GM19468 (cell line): ENCODE results near the gene MAK.
"Not testable (repeated sequence)": the region's sequence is repeated elsewhere in the genome, so short reads cannot be mapped to it uniquely, and the experiment has no call there.

Experiments used
- ATAC-seq: cut with Tn5 transposase; IDR thresholded peaks from one replicate; pipeline ENCODE4 v1.9.1; 2021; ENCODE audit warnings: mild to moderate bottlenecking, moderate library complexity, moderate number of reproducible peaks; ENCODE audit not compliant: unreplicated experiment; ENCODE audit errors: extremely low read depth

The MAK gene

GRCh38 chr6:10793695-10794094 lies 44.6 kb downstream of the MAK start:
- ATAC-seq = no peak

- ATAC-seq = no peak
These were observed 45.3 kb downstream of the MAK start for GRCh38 chr6:10793035-10793434.

GRCh38 chr6:10792101-10792500 lies 46.2 kb downstream of the MAK start:
- ATAC-seq = no peak

- ATAC-seq = no peak
These were observed 46.7 kb downstream of the MAK start for GRCh38 chr6:10791673-10792072.

DNA sequence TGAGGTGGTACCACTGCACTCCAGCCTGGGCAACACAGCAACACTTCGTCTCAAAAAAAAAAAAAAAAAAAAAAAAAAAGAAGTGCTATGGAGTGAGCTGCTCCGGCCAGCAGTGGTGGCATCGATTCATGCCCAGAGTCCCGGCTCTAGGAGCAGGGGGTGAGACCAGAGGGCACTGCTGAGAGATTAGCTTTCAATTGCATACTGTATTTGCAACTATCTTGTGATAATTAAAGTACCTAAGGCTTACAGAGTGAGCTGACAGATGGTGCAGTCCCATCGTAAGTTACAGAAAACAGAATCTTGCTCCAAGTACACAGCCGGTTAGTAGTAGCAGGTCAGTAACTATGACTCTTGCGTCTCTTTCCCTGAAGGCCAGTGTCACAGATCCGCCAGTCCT lies 59.3 kb downstream of the MAK start:
- no peak for ATAC-seq

GRCh38 chr6:10778230-10778629 lies 60.1 kb downstream of the MAK start:
- no peak for ATAC-seq

GRCh38 chr6:10771371-10771894 lies 66.9 kb downstream of the MAK start:
- no peak for ATAC-seq

DNA sequence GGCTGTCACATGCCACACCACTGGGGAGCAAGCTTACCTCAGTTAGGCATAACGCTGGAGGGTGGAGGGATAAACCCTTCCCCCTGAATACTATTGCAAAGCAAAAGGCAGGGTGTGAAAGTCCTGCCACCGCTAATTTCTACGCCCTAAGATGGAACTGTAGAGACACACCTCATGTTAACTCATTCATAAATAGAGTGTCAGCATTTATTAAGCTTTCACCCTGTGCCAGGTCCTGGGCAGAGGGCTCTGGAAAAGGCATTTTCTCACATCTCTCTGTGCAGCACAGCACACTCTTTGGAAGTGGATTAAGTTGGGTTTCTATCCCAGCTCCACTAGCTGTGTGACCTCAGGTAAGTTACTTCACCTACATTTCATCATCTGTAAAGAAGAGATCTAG lies 68.9 kb downstream of the MAK start:
- no peak for ATAC-seq

- no peak for ATAC-seq
These were observed 75.3 kb downstream of the MAK start for GRCh38 chr6:10763006-10763405.

DNA sequence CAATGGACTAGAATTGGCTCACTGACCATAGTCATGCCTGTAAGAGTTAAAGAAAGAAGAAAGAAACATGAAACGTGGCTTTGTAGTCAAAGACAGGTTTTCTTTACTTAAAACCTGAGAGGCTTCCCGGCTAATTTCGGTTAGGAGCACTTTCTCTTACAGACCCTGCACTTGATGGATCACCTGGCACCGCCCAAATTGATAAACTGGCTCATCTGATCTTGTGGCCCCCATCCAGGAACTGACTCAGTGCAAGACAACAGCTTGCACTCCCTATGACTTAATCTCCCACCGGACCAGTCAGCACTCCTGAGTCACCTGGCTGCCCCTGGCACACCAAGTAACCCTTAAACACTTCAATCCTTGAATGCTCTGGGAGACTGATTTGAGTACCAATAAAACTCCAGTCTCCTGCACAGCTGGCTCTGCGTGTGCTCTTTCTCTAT lies 78.4 kb downstream of the MAK start:
- ATAC-seq = no peak

- no peak for ATAC-seq
These were observed 79.0 kb downstream of the MAK start for GRCh38 chr6:10759312-10759839.

GRCh38 chr6:10756085-10756484 lies 82.3 kb downstream of the MAK start:
- no peak for ATAC-seq

GRCh38 chr6:10751757-10752156 lies 86.6 kb downstream of the MAK start:
- not testable (repeated sequence) for ATAC-seq

- not testable (repeated sequence) for ATAC-seq
These were observed 87.8 kb downstream of the MAK start for GRCh38 chr6:10750568-10750967.

DNA sequence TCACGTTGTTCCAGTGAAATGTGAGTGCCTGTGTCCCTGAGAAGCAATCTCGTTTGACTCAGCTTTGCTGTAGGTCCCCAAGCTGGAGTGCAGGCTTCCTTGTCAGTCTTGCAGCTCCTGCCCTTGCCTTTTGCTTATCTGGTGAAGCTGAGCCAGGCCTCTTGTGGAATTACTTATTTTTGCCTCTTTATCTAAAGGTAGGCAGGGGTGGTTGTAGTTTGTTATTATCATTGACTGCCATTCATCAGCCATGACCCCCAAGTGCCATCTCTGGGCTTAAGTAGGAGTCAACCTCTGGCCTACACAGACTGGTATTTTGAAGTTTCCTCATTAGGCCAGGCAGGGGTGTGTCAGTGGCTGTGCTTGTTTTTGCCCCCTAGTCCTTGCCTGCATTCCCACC lies 88.6 kb downstream of the MAK start:
- ATAC-seq = no peak

- ATAC-seq = peak; percentile 86
These were observed 90.9 kb downstream of the MAK start, which contains the start of gene TMEM14B for GRCh38 chr6:10747251-10747972. TMEM14B (plus strand) TSS chr6:10747805; CDS start chr6:10749246, 1,441 bp downstream.

DNA sequence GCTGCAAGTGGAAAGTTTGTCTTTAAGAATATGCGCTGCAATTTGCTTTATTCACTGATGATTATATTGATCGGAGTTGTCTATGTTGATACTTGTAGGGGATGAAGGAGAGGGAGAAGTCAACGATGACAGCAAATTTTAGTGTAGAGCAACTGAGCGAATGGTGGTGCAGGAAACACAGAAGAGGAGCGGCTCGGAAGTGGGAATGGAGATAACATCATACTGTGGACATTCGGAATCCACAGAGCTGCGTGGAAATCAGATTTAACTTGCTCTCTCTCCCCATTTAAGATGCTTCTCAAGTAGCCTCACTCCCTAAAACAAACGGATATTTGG lies 91.5 kb downstream of the MAK start:
- no peak for ATAC-seq

DNA sequence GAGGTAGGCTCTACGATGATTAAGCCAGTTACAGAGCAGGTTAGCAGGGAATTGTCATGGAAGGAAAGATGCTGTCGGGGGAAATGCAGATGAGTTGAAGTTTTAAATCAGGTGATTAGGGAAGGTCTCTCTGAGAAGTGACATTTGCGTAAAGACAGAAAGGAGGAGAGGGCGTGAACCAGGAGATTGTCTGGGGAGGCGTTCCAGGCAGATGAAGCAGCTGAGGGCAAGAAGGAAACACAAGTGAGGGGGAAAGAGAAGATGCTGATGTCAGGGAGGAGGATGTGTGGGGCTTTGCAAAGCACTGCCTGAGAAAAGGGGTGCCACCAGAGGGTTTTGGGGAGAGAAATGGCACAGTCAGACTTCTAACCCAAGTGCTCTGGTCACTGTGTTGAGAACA lies 93.2 kb downstream of the MAK start:
- no peak for ATAC-seq

DNA sequence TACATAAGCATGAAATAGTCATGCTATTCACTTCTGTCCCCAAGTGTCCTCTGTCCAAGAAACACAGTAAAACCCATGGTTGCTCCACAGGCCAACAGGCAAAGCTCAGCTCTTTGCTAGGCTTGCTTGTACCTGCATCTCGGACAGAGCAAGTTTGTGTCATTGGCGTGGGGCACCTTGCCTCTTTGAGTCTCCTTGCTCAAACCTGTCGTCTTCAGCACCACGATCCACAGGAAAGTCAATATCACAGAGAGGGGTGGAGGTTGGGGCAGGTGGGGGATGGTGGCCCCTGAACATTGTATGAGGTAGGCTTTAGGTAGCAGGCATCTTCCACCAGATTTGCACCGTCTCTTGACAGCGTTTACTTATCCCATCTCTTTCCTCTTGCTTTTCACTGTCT lies 94.8 kb downstream of the MAK start:
- no peak for ATAC-seq

- ATAC-seq = no peak
These were observed 96.1 kb downstream of the MAK start for GRCh38 chr6:10742251-10742650.

DNA sequence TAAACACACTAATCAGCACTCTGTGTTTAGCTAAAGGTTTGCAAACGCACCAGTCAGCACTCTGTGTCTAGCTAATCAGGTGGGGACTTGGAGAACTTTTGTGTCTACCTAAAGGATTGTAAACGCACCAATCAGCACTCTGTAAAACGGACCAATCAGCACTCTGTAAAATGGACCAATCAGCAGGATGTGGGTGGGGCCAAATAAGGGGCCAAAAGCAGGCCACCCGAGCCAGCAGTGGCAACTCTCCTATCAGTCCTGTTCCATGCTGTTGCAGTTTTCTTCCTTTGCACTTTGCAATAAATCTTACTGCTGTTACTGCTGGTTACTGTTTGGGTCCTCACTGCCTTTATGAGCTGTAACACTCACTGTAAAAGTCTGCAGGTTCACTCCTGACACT lies 96.7 kb downstream of the MAK start:
- ATAC-seq = not testable (repeated sequence)

- no peak for ATAC-seq
These were observed 98.3 kb downstream of the MAK start for GRCh38 chr6:10740061-10740460.
